GF-D8 (cell line): Measurements from ENCODE around the gene EGFL8.

Source experiments
- DNase-seq: peaks from one replicate; lab custom pipeline; 2025; lab: John Stamatoyannopoulos, UW

Gene EGFL8

DNA sequence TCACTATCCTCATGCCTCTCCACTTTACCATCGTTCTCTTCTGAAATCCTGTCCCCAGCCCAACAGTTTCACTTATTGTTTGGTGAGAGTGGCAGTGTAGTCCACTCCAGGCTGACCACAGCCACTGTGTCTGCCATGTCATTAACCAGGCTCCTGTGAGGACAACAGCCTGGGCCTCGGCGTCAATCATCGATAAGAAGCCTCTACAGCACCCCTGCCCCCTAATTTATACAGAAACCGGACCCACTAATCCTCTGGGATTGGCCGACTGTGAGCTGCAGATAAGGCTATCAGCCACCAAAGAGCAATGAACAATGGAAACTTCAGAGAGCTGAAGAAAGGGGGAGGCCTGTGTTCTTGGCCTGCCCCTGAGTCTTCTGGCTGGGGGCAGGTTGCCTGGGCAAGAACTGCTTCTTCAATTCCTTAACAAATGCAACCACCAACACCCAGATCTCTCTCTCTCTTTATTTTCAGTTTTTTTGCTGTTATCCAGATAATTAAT is 3.4 kb downstream of the EGFL8 start:
- DNase-seq = no peak

DNA sequence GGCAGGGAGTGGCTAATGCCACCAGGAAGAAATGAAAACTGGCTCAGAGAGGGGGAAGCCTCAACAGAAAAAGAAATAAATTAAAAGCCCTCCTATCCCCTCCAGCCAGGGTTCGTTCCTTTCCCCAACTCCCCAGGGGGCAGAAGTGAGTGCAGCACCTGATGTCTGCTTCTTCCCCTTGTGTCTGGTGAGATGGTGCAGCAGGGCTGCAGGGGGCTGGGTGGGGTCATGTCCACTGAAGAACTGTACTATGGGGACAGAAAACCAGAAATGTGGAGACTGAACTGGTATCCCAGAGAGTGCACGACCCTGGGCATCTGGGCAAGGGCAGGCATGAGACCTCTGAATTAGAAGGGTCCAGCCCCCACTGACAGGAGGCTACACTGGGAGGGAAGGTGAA is 4.0 kb downstream of the EGFL8 start:
- no peak for DNase-seq

GRCh38 chr6:32168807-32169591 is 4.6 kb downstream of the EGFL8 start:
- DNase-seq = no peak

DNA sequence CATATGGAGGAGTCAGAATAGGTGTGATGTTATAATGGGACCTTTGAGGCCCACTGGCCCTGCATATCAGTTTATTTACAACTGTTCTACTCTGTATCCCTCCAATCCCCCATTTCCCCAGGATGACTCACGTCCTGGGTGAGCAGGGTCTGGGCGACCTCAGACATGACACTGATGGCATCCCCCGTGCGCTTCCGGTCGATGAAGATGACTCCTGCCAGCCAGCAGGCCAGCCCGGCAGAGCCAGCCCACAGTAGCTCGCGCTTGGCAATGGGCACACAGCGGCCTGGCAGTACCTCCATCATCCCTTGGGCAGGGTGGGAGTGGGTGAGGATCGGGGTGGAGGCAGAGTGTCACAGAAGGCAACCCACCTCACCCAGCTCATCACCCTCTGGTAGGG is 5.9 kb downstream of the EGFL8 start:
- no peak for DNase-seq

DNA sequence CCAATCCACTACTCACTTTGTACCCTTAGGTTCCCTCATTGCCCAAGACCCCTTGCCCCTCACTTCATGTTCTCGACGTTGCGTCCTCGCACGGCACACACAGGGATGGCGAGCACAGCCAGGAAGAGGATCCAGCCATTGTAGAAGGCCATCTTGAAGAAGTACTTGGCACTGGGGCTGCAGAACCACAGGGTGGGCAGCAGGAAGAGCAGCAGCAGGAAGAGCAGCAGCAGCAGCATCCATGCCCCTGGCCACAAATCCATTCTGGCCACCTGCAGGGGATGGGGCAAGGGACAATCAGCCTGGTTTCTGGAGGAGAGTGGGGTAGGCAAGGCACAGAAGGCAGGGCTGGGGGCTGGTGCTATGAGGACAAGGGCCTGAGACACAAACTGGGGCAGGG is 6.8 kb downstream of the EGFL8 start:
- DNase-seq = no peak

DNA sequence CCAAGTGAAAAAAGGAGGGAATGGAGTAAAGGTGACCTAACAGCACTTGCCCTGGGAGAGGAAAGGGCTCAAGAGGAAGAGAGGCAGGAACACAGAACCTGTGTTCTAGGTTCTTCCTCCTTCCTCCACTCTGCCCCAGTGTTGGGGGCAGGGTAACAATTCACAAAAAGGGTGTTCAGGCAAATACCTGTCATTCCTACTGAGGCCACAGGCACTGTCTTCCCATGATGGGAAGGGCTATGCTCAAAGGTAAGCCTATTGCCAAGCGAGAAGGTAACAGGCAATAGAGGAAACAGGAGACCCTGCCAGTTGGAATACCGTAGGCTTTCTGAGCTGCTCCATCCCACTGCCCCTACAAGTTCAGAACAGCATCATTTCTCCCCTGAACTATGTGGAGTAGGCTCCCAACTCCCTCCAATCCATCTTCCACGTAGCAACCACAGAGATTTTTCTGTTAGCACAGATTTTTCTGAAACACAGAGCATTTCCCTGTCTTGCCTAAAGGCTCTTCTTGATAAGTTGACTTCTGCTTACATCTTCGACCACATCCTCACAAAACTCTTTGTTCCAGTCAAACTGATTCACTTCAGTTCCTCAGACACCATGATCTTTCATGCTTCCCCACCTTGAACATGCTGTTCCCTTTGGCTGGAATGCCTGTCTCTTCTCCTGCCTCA is 8.8 kb downstream of the EGFL8 start:
- DNase-seq = no peak

DNA sequence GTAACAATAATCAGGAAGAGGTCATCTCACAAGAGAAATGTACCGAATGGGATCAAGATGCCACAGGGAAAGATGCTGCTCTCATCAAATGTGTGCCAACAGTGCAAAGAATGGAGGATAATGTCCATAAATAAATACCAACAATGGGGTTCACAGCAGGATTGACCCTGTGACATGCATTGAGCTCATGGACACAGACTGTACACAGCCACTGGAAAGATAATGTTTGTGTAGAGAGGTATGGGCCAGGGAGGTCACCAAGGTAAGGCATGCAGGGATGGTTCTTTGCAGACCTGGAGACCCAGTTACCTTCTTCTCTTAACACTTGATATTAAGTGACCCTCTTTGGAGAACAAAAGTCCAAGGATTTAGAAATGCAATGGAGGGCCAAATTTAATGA is 10.0 kb downstream of the EGFL8 start:
- no peak for DNase-seq

DNA sequence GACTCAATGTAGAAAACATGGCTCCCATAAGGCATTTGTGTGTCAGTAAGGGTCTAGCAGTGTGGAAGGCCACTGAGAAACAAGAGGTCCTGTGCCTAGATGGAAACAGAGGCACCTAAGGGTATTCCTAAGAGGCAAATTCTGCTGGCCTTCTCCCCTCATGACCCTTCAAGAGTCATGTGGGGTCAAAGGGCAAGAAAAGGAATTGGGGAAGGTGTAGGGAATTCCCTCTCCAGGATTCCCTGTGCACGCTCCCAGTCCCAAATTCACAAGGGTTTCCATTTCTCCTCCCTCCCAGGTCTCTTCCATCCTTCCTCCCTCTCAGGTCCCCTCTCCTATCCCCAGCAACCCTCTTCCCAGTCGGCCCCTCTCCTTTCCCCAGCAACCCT is 10.9 kb downstream of the EGFL8 start:
- DNase-seq = no peak

GRCh38 chr6:32175711-32176475 is 11.5 kb downstream of the EGFL8 start, which contains the start of gene AGPAT1:
Gene AGPAT1 (minus strand): TSS chr6:32176084. CDS start chr6:32171496, 4,588 bp downstream.
- peak; percentile 90 for DNase-seq

GRCh38 chr6:32176476-32177182 is 12.2 kb downstream of the EGFL8 start:
- DNase-seq = no peak

GRCh38 chr6:32177183-32177787 is 12.9 kb downstream of the EGFL8 start:
- DNase-seq = peak; percentile 7

DNA sequence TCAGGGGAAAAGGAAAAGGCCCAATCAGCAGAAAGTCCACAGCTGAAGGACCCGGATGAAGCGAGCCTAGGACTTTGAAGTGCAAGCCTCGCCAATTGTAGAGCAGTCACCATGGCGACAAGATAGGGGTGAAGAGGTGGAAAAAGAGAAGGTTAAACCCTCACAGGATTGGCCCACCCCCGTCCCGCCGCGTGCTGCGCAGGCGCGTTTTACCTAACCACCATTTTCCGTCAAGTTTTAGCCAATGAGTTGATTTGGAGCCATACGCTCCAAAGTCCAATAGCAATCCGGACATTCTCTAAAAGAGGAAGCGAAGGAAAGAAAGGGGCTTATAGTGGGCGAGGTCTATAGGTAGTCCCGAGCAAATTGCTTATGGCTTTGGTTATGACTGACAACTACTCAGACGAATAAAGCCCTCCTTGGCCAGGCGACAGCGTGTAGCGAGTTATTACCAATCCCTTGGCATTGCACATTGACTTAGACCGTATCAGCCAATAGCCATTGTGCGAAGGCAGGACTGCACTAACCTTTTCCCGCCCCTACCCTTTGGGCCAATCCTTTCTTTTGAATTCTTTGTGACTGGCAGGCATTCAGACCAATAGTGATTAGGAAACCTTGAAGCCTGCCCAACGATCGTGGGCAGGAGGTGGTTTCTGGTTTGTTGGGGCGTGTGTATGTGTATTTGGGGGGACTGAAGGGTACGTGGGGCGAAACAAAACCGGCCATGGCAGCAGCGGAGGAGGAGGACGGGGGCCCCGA is 13.6 kb downstream of the EGFL8 start, which contains the start of gene RNF5:
TSS of gene RNF5 (plus strand) at position 618 of the 759 bp plus-strand sequence. CDS start at position 725, 107 bp downstream.
- peak; percentile 100 for DNase-seq

DNA sequence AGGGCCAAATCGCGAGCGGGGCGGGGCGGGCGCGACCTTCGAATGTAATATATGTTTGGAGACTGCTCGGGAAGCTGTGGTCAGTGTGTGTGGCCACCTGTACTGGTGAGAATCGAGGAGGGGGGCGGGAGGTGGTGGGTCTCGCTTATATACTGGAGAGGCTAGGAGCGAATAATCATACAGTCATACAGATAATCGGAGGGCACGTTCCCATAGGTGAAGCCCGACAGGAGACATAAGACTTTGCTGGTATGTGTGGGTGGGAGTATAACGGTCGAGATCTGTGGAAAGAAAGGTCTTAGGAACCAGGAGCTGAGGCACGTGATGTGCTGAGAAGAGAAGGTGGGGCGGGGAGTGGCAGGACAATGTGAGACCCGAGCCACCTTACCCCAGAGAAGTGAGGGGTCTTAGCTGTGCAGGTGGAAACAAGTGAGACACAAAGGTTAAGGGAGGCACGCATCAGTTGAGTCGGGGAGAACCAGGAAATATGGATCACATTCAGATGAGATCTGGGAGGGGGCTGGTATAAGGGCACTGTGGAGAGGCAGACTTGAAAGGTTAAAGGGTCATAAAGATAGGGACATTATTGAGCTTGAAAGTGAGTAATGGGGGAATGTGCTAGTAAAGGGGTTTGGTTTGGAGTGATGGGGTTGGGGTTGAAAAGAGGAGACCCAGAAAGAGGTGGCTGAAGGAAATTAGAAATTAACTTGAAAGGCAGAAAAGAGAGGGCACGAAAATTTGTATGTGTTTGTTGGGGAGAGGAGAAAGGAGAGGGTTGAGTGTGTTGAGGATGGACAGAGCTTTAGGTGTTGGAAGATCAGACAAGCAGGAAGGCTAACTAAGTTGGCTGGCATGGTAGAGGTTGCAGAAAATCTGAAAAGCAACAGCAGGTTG is 14.4 kb downstream of the EGFL8 start:
- no peak for DNase-seq

- no peak for DNase-seq
These were observed 15.5 kb downstream of the EGFL8 start for GRCh38 chr6:32179766-32180405.

DNA sequence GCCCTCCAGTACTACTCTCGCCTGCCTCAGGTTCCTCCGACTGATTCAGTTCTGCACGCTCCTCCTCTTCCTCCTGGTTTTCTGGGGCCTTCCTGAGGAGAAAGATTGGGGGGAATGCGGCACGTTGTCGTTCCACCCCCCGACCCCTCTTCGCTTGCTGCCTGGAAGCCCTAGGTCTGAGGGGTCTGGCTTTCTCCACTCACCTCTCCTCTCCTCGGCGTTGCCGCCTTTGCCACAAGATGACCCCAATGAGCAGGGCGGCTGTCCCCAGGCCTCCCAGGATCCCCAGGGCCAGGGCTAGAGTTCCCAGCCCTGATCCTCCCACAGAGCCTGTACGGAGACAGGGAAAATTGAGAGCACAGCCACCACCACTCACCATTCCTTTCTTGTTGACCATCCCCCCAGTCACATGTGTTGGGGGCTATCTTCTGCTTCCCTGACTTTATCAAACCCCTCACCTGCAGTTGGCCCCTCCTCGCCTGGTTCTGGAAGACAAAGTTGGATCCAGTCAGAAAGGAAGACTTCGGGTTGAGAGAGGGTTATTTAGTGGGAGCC is 16.8 kb downstream of the EGFL8 start:
- no peak for DNase-seq

DNA sequence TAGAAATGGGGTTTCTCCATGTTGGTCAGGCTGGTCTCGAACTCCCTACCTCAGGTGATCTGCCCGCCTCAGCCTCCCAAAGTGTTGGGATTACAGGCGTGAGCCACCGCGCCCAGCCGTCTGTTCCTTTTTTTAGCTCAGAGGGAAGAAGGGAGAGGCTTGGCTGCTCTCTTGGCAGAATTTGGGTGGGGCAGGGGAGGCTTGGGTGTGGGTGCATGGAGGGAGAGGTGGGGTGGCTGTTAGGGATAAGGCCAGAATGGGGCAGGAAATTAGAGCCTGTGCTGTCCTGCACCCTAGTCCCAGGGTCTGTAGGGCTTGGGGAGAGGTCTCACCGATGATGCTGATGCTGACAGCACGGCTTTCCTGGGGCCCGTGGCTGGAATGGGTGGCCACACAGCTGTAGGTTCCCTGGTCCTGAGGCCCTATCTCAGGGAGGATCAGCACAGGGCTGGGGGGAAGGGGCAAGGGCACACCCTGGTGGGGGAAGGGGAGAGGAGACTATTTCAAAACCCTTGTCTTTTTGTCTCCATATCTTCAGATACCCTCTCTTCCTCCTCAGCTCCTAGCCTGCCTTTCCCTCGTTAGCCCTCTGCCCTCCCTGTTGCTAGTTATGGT is 17.6 kb downstream of the EGFL8 start:
- no peak for DNase-seq

- no peak for DNase-seq
These were observed 18.2 kb downstream of the EGFL8 start for GRCh38 chr6:32182555-32182981.

DNA sequence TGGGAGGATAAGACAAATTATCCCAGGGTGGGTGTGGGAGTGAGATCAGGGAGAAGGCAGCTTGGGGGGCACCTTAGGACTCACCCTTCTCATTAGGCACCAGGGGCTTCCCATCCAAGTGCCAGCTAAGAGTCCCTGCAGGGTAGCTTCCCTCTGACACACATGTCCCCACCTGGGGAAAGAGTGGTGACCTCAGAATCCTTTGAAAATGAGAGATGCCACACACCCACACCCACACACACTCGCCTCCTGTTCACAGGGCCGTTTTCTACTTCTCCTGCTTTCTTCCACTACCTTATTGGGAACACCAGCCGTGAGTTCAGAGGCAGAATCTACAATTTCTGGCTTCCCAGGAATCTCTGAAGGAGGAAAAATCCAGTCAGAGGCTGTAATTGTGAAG is 18.6 kb downstream of the EGFL8 start:
- DNase-seq = no peak
